Thoracic aorta (tissue), 2 donors: ENCODE results near the gene PPP1R36. TPM values are rescaled to one million over a fixed set of nuclear protein-coding genes. Genes with fewer than 3 reads are reported as not detected.

Source experiments
- ATAC-seq: fragments of 150-250 bp; one replicate; pipeline ENCODE4 v1.8.0; 2017; ENCODE audit warnings: low read depth; ENCODE audit not compliant: insufficient number of reproducible peaks, low FRiP score
- DNase-seq: peaks from one replicate; pipeline ENCODE4 v3.0.0-alpha.2; 2020; ENCODE audit warnings: low spot score
- H3K27ac ChIP-seq, 2 donors: fragments of 200-600 bp; sonication (generic); 1 replicate in 1 of 2; 2 replicates in 1 of 2; pipeline ENCODE4 v1.5.1; 2016; ENCODE audit warnings: mild to moderate bottlenecking in 2 of 2, moderate library complexity in 2 of 2
- H3K27me3 ChIP-seq: fragments of 200-600 bp; sonication (generic); replicated peaks from 2 replicates; pipeline ENCODE4 v1.6.0; 2016; ENCODE audit warnings: mild to moderate bottlenecking; ENCODE audit not compliant: insufficient read depth
- H3K36me3 ChIP-seq: fragments of 200-600 bp; sonication (generic); one replicate; pipeline ENCODE4 v1.5.1; 2016
- H3K4me1 ChIP-seq, 2 donors: fragments of 200-600 bp; sonication (generic); 1 replicate in 1 of 2; 2 replicates in 1 of 2; pipeline versions ENCODE4 v1.5.1 to v1.6.0; 2016; ENCODE audit warnings: low read depth in 2 of 2, mild to moderate bottlenecking in 1 of 2; ENCODE audit not compliant: control insufficient read depth in 1 of 2
- H3K4me3 ChIP-seq: fragments of 200-600 bp; sonication (generic); 2 replicates; pipeline ENCODE4 v1.5.1; 2016; ENCODE audit warnings: mild to moderate bottlenecking
- H3K9me3 ChIP-seq: fragments of 200-600 bp; sonication (generic); 2 replicates; pipeline ENCODE4 v1.5.1; 2016
- CTCF ChIP-seq: fragments of 200-600 bp; sonication (generic); IDR thresholded peaks from one replicate; pipeline ENCODE4 v1.5.1; 2019; ENCODE audit warnings: antibody characterized with exemption
- total RNA-seq, 2 donors: library from RNA; depleted of rRNA; stranded (reverse); fragments of >200 nt; gene quantifications; one replicate each; pipeline versions ENCODE4 v1.1.0 to v1.2.3, GENCODE V29; 2016

PPP1R36 gene
- total RNA-seq, 2 donors from 2014 or later: not detected

DNA sequence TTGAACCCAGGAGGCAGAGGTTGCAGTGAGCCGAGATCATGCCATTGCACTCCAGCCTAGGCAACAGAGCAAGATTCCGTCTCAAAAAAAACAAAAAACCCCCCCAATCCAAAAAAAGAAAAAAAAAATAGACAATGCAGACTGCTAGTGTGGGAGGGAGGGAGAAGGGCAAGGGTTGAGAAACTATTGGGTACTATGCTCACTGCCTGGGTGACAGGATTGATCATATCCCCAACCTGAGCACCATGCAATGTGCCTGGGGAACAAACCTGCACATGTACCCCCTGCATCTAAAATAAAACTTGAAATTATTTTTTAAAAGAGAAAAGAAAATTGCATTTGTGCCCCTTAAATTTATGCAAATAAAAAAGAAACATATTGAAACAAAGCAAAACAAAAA lies 88.9 kb downstream of the PPP1R36 start:
- H3K36me3 ChIP-seq: no peaks in the 10 kb centered on the region
- TF ChIP-seq CTCF: no peak
- no peak overlapping the region for H3K27ac ChIP-seq
- ATAC-seq: no peak
- DNase-seq: no peak
- H3K27me3 ChIP-seq: no peaks in the 10 kb centered on the region
- no peaks in the 10 kb centered on the region for H3K9me3 ChIP-seq
- H3K4me3 ChIP-seq: no peak overlapping the region
- H3K4me1 ChIP-seq: no peaks in the 10 kb centered on the region

Other genes with a start within 250 kb of the PPP1R36 start
- gene MTHFD1, start 161.6 kb upstream of the PPP1R36 start, total RNA-seq: 10 to 100 TPM; 26.5 to 33.7 TPM
- 1 to 10 TPM; 2.8 to 4.3 TPM for gene AKAP5, start 84.5 kb upstream of the PPP1R36 start, total RNA-seq
- 10 to 100 TPM; 13.5 to 16.9 TPM for gene ZBTB25, start 46.1 kb upstream of the PPP1R36 start, total RNA-seq
- gene ZBTB1, start 45.2 kb upstream of the PPP1R36 start, total RNA-seq: 10 to 100 TPM; 37.9 to 43.3 TPM
- 10 to 100 TPM; 28.5 to 33.7 TPM for gene HSPA2, start 9.2 kb upstream of the PPP1R36 start, total RNA-seq
- 10 to 100 TPM; 63.2 to 71.5 TPM for gene PLEKHG3, start 154.5 kb downstream of the PPP1R36 start, total RNA-seq